Measurements from ENCODE around the gene FLOT2.
"Not testable (repeated sequence)": the region's sequence is repeated elsewhere in the genome, so short reads cannot be mapped to it uniquely, and the experiment has no call there.

Gene FLOT2

DNA sequence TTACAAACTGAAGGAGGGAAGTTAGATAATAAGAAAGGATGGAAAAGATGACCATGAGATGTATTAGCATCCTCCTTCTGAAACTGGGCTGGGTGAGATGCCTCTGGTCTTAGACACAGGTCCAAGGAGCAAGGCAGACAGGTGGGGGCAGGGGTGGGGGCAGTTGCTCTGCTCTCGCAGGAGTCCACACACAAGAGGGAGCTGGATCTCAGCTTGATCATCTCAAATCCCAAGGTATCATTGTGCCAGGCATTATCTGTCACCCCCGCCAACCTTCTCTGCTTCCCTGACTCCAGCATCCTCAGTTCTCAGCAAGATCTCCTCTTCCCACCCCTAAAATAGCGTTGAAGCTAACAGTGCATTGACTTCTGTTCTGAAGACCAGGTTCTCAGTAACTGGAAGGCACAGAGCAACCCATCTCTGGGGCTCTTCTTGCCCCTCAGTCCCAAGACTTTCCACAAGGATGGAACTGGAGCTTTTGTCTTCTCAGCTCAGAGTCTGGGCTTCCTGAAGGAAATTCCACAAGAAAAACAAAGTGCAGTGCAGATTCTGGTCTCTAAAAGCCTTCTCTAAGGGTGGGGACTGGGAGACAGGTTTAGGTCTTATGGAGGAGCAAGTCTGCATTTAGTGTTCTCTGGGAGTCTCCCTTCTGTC lies 1.6 kb downstream of the FLOT2 start:
- no peak for DNase-seq (ENCODE audit: low spot score)

- peak; percentile 57 for DNase-seq (ENCODE audit: low spot score)
These were observed 4.0 kb downstream of the FLOT2 start for GRCh38 chr17:28893248-28894183.

- no peak for DNase-seq (ENCODE audit: low spot score)
These were observed 5.5 kb downstream of the FLOT2 start for GRCh38 chr17:28892024-28892423.

DNA sequence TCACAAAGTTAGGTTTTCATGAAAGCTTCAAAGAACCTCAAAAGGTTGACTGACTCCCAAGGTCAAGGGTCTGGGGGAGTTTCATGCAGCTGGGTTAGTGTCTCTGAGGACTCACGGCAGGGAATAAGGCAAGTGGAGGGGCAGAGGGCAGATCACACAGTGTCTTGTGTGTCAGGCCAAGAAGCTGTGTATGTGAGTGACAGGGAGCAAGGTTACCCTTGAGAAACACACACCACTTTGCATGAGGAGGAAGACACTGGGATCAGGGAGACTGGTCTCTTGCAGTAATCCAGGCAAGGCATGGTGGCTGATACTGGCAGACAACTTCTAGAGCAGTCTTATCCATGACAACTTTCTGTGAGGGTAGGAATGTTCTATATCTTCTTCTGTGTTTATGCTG lies 6.3 kb downstream of the FLOT2 start:
- DNase-seq (ENCODE audit: low spot score), result no peak

DNA sequence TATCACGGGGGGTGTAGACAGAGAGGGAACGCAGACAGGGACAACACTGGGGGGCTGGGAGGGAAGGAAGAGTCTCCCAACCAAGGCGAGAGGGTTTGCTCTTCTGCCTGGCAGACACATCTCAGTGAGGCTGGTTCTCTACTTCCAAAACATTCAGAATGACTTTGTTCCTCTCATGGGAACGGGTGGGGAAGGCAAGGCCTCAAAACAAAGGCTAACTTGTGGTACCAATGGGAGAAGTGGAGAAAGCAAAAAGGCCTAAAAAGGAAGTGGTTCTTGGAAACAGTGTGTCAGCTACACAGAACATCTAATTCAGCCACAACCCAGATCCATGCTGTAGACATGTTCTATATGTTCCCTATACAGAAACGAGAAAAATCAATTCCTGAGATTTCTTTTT lies 7.5 kb downstream of the FLOT2 start:
- DNase-seq (ENCODE audit: low spot score), result no peak

DNA sequence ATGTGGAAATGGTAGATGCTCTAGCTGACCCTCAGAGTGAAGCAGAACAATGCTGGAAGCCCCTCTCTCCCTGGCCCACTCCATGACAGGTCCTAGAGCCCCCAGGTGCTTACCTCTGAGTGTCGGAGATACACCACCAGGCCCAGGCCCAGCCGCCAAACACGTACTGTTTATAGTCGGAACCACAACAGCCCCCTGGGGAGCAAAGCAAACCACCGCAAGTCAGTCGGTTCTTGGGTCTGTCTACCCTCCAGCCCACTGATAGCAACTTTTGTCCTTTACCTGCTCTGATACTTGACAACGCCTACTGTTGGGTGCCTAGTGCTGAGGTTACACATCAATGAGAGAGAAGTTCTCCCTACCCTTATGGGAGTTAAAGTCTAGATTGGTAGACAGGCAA lies 8.7 kb downstream of the FLOT2 start:
- no peak for DNase-seq (ENCODE audit: low spot score)

- DNase-seq (ENCODE audit: low spot score), result no peak
These were observed 9.6 kb downstream of the FLOT2 start for GRCh38 chr17:28887871-28888471.

GRCh38 chr17:28885951-28886350 lies 11.6 kb downstream of the FLOT2 start:
- no peak for DNase-seq (ENCODE audit: low spot score)

DNA sequence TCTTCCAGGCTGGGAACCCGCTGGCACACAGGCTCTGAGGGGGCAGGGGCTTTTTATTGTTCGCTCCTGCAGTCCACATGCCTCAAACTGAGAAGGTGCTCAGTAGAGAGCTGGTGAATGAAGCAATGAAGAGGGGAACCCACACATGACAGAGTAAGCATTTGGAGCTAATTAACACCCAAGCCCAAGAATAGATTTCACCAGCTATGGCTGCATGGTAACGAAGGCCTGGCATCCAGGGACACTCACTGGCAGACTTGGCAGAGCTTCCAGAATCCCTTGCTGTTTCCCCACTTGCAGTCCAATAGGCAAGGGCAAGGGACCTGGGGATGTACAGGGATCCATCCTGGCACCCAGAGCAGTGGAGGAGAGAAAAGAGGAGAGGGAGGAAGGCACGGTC lies 12.2 kb downstream of the FLOT2 start:
- DNase-seq (ENCODE audit: low spot score), result no peak

DNA sequence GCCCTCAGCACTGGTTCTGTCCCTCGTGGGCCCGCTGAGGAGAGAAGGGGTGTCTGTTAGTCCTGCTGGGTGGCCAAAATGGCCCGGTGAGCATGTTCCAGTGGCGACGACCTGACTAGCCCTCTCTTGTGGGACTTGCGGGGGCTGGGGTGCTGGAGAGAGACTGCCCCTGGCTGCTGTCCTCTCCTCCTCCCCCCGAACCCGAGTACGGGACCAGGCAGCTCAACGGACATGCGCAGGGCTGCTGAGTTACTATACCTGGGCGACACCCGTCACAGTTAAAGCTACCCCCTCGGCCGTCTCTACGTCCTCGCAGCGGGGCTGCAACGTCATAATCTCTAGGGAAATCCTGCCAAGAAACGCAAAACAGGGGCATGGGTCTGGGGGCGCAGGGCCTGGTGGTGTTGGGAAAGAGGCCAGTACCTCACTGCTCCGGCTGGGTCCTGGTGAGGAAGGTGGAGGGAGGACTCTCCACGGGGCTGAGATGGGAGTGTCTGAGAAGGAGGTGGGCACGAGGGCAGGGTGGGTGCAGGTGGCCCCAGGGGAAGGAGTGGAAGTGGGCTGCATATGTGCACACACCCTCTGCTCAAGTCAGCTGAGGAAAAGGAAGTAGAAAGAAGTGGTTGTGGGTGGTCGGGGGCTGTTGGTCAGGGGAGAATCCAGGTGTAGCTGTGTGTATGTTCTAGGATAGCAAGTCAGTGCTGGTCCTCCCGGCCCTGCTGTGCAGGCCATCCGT lies 13.4 kb downstream of the FLOT2 start:
- DNase-seq (ENCODE audit: low spot score), result no peak

- DNase-seq (ENCODE audit: low spot score), result no peak
These were observed 15.2 kb downstream of the FLOT2 start for GRCh38 chr17:28882154-28882895.

DNA sequence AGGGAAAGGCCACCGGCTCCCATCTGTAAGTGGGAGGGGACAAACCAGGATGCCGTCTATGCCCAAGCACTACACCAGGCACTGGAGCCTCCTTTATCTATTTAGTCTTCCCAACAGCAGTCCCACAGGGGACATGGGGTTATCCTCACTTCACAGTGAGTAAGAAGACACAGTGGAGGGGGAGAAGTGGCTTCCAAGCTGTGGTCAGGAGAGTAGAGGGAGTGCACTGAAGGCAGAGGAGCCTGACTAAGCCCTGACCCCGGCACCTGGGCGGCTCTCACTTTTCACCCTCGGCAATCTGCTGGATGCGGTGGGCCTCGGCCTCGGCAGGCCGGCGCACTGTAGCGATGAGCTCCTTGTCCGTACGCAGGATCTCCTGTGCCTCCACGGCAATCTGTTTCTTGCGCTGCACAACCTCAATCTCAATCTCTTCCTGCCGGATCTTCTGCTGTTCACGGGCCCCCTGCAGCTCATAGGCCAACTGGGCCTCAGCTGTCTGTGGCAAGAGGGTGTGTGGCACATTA lies 15.9 kb downstream of the FLOT2 start:
- no peak for DNase-seq (ENCODE audit: low spot score)

DNA sequence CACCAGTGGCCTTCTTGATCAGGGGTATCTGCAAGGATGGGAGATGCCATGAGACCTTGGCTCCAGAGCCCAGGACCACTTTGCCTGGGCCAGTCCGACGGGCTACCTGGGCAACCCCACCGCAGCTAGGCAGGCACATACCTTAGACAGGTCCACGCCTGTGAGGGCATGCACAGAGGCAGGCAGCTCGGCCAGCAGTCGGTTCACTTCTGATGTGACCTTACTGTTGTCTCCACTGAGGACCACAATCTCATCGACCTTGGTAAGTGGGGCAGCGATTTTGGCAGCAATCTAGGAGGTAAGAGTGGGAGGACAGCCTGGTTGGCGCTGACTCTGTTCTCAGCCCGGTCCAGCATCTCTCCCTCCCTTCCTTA lies 17.0 kb downstream of the FLOT2 start:
- DNase-seq (ENCODE audit: low spot score), result no peak

DNA sequence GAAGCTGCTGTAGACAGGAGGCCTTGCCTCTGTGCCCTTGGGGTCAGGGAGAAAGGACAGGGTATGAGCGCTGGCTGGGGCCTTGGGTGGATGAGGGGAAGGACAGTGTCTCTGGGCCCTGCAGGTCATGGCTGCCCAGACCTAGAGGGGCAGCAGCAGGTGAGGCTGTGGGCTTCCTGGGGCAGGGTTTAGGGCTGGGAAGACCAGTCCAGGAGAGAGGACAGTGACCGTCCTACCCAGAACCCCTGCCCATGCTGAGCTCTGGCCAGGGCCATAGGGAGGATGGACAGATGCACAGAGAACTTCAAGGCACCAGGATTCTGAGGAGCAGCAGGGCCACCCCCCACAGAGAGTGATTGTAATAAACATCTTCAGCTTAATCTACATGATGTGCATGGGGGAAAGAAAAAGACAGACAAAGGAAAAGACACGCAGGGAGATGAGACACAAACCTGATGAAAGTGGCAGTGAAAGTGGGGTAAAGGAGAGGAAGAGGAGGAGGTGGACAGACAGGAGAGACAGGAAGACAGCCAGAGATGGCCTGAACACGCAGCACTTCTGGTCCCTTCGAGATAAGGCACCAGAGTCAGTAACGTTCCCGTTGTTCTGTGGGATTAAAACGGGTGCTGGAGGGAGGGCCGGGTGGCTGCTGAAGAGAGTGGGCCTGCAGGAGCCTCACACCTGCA lies 17.5 kb downstream of the FLOT2 start:
- DNase-seq (ENCODE audit: low spot score), result no peak

GRCh38 chr17:28878981-28879380 lies 18.6 kb downstream of the FLOT2 start:
- DNase-seq (ENCODE audit: low spot score), result peak; percentile 68

DNA sequence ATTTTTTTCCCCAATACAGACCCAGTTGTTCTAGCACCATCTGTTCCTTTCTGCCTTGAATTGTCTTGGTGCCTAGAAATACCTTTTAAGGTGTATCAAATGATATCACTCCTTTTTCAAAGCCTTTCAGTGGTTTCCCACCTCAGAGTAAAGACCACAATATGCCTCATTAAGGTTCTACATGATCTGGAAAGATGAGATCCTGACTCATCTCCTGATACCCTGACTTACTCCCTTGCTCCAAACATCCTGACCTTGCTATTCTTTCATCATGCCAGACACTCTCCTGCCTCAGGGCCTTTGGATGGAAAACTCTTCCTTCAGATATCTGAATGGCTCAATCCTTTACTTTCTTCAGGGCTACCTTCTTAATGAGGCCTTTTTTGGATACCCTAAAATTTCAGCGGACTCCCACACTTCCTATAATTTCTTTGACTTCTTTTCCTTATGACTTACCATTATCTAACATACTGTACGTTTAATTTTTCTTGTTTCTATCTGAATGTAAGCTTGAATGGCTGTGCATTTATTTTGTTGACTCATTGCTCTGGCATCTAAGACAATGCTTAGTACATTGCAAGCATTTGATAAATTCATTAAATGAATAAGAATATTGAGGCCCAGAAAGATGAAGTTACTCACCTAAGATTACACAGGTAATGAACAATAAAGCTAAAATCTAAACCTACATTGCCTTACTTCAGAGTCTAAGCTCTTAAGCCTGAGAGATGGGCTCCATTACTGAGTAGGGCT lies 19.2 kb downstream of the FLOT2 start:
- no peak for DNase-seq (ENCODE audit: low spot score)

GRCh38 chr17:28877150-28877711 lies 20.3 kb downstream of the FLOT2 start:
- not testable (repeated sequence) for DNase-seq (ENCODE audit: low spot score)

DNA sequence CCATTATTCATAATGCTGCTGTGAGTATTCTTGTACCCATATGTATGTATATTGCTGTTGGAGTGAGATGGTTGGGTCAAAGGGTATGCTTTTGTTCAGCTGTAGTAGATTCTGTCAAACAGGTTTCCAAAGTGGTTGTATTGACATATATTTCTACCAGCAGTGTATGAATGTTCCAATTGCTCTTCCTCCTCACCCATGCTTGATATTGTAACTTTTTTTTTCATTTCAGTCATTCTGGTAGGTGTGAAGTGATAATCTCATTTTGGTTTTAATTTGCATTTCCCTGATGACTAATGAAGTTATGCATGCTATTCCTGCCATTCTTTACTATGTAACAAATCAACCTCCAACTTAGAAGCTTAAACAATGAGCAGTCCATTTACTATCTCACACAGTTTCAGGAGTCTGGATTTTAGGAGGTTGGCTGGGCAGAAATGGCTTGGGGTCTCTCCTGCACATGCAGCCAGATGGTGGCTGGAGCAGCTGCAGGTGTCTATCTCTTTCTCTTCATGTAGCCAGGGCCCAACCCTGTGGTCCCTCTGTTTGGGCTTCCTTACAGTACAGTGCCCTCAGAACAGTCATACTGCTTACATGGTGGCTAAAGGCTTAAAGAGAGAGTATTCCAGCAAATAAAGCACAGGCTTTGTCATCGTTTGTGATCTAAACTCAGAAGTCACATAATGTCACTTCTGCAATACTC lies 21.5 kb downstream of the FLOT2 start:
- no peak for DNase-seq (ENCODE audit: low spot score)

DNA sequence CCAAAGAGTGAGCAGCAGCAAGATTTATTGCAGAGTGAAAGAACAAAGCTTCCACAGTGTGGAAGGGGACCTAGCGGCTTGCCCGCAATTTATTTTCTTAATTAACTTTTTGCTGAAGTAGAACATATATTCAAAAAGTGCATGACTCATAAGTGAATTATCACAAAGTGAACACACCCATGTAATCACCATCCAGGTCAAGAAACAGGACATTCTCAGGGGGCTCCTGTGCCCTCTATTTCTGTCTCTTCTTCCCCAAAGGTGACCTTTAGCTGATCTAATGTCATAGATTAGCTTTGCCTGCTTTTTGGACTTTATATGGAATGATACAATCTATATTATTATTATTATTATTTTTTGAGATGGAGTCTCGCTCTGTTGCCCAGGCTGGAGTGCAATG lies 22.8 kb downstream of the FLOT2 start:
- DNase-seq (ENCODE audit: low spot score), result no peak
